ENCODE results near the gene SF3A2. TPM values are rescaled to one million over a fixed set of nuclear protein-coding genes. Genes with fewer than 3 reads are reported as not detected.

Gene SF3A2
- total RNA-seq, 1 donor from 2014 or later: 71.2 TPM

GRCh38 chr19:2296141-2296540, 59.5 kb downstream of the SF3A2 start:
- H3K9me3 ChIP-seq: no peaks in the 10 kb centered on the region
- H3K36me3 ChIP-seq: no peaks in the 10 kb centered on the region
- DNase-seq (ENCODE audit: extremely low spot score in 2 of 2): no peak
- no peak overlapping the region for H3K4me3 ChIP-seq
- peaks cover 19% of the 10 kb centered on the region for H3K4me1 ChIP-seq
- intact Hi-C loops (cut with DNase I): no loop called here
- TF ChIP-seq POLR2AphosphoS5 (IDR thresholded peaks at IDR 0.05; ENCODE audit: insufficient read depth in 1 of 2, low read depth in 1 of 2) (no peak), POLR2A (IDR thresholded peaks at IDR 0.05) (no peak)
- H3K27ac ChIP-seq: no peak overlapping the region
- H3K27me3 ChIP-seq: no peaks in the 10 kb centered on the region

MicroRNA genes within 50 kb of the gene (microRNA counts, 767-probe panel; counts per million panel counts)
- microRNA hsa-miR-1227: 238 to 261 counts per million in 2 donors

Small RNAs within 50 kb of the gene (microRNA-seq; reads per million reads assigned to microRNA genes)
- gene MIR1227 (ENCODE audit: borderline number of aligned reads, borderline replicate concordance) (1.9 reads per million), gene MIR4321 (ENCODE audit: borderline number of aligned reads, borderline replicate concordance) (not detected)

Small RNAs within 50 kb of the gene (small RNA-seq; reads per million reads assigned to genes)
- not detected for gene MIR1227

Other genes with a start within 250 kb of the SF3A2 start
- gene BTBD2, start 221.1 kb upstream of the SF3A2 start, total RNA-seq: 81.5 TPM
- 185 TPM for gene MKNK2, start 185.6 kb upstream of the SF3A2 start, total RNA-seq
- 50.6 TPM for gene MOB3A, start 140.5 kb upstream of the SF3A2 start, total RNA-seq
- 7.9 TPM for gene IZUMO4, start 139.9 kb upstream of the SF3A2 start, total RNA-seq
- 62.9 TPM for gene AP3D1, start 85.3 kb upstream of the SF3A2 start, total RNA-seq
- 13.0 TPM for gene DOT1L, start 72.9 kb upstream of the SF3A2 start, total RNA-seq
- 30.7 TPM for gene PLEKHJ1, start 495 bp upstream of the SF3A2 start, total RNA-seq
- 2.7 TPM for gene AMH, start 12.5 kb downstream of the SF3A2 start, total RNA-seq
- gene JSRP1, start 19.6 kb downstream of the SF3A2 start, total RNA-seq: not detected
- 2.0 TPM for gene PEAK3, start 45.4 kb downstream of the SF3A2 start, total RNA-seq
- gene LINGO3, start 71.3 kb downstream of the SF3A2 start, total RNA-seq: not detected
- 135 TPM for gene LSM7, start 91.8 kb downstream of the SF3A2 start, total RNA-seq
- gene SPPL2B, start 91.9 kb downstream of the SF3A2 start, total RNA-seq: 54.3 TPM
- gene TMPRSS9, start 123.4 kb downstream of the SF3A2 start, total RNA-seq: not detected
- gene TIMM13, start 190.8 kb downstream of the SF3A2 start, total RNA-seq: 20.9 TPM
- gene LMNB2, start 220.1 kb downstream of the SF3A2 start, total RNA-seq: 41.0 TPM
- 181 TPM for gene GADD45B, start 239.3 kb downstream of the SF3A2 start, total RNA-seq

Data from vagina (tissue), 2 donors.